Type B pancreatic cell (in vitro differentiated cells): ENCODE measurements around the gene DRGX. TPM values are rescaled to one million over a fixed set of nuclear protein-coding genes. Genes with fewer than 3 reads are reported as not detected.
A peak's percentile ranks its signal among the peaks of the same experiment; 100 is the strongest.

Experiments used
- DNase-seq: peaks from one replicate; pipeline ENCODE4 v3.0.0; 2021; ENCODE audit warnings: mixed read lengths; ENCODE audit not compliant: unreplicated experiment; ENCODE audit errors: extremely low spot score
- H3K27ac Mint-ChIP-seq: 2 replicates; pipeline ENCODE4 v1.8.0; 2021; ENCODE audit warnings: mild to moderate bottlenecking, mixed read lengths
- H3K27me3 Mint-ChIP-seq: 2 replicates; pipeline ENCODE4 v1.8.0; 2021; ENCODE audit warnings: mixed read lengths
- H3K36me3 Mint-ChIP-seq: 2 replicates; pipeline ENCODE4 v1.8.0; 2021; ENCODE audit warnings: mixed read lengths
- H3K4me1 Mint-ChIP-seq: one replicate; pipeline ENCODE4 v1.8.0; 2021; ENCODE audit warnings: mixed read lengths; ENCODE audit not compliant: unreplicated experiment
- H3K4me3 Mint-ChIP-seq: 2 replicates; pipeline ENCODE4 v1.8.0; 2021; ENCODE audit warnings: mild to moderate bottlenecking, mixed read lengths
- H3K9me3 Mint-ChIP-seq: 2 replicates; pipeline ENCODE4 v1.8.0; 2021; ENCODE audit warnings: mixed read lengths
- CTCF ChIP-seq: fragments of 200-600 bp; sonication (generic); conservative IDR thresholded peaks from 2 replicates; pipeline ENCODE4 v1.5.0; 2021; ENCODE audit warnings: antibody characterized with exemption, mild to moderate bottlenecking
- total RNA-seq: library from RNA; stranded (reverse); gene quantifications from 2 replicates; pipeline ENCODE4 v1.2.1, GENCODE V29; 2021; ENCODE audit warnings: low replicate concordance

The DRGX gene
- total RNA-seq, 1 donor from 2014 or later, result 0.22 TPM

- peaks cover 57% of the 10 kb centered on the region for H3K27me3 Mint-ChIP-seq
- TF ChIP-seq CTCF, result no peak
- no peaks in the 10 kb centered on the region for H3K36me3 Mint-ChIP-seq
- no peak overlapping the region for H3K4me3 Mint-ChIP-seq
- DNase-seq, result no peak
- no peak overlapping the region for H3K27ac Mint-ChIP-seq
- no peaks in the 10 kb centered on the region for H3K9me3 Mint-ChIP-seq
- no peaks in the 10 kb centered on the region for H3K4me1 Mint-ChIP-seq
Observed at GRCh38 chr10:49385939-49386922, 9.7 kb downstream of the DRGX start.

- Mint-ChIP-seq H3K9me3 (no peaks in the 10 kb centered on the region), H3K4me1 (no peaks in the 10 kb centered on the region), H3K27me3 (peaks cover 48% of the 10 kb centered on the region), H3K27ac (no peak overlapping the region), H3K4me3 (no peak overlapping the region), H3K36me3 (no peaks in the 10 kb centered on the region)
- TF ChIP-seq CTCF, result no peak
- no peak for DNase-seq
Observed at GRCh38 chr10:49384268-49384953, 11.5 kb downstream of the DRGX start.

GRCh38 chr10:49383853-49384252, 12.0 kb downstream of the DRGX start:
- H3K27me3 Mint-ChIP-seq, result peaks cover 42% of the 10 kb centered on the region

GRCh38 chr10:49382826-49383225, 13.1 kb downstream of the DRGX start:
- Mint-ChIP-seq H3K27ac (no peak overlapping the region), H3K4me1 (no peaks in the 10 kb centered on the region), H3K36me3 (no peaks in the 10 kb centered on the region), H3K9me3 (no peaks in the 10 kb centered on the region), H3K27me3 (peaks cover 35% of the 10 kb centered on the region), H3K4me3 (no peak overlapping the region)
- no peak for TF ChIP-seq CTCF
- DNase-seq, result peak; percentile 36

More at GRCh38 chr10:49383853-49384252, 12.0 kb downstream of the DRGX start:
- no peak overlapping the region for H3K4me3 Mint-ChIP-seq
- H3K27ac Mint-ChIP-seq, result no peak overlapping the region
- no peaks in the 10 kb centered on the region for H3K9me3 Mint-ChIP-seq
- no peak for TF ChIP-seq CTCF
- H3K36me3 Mint-ChIP-seq, result no peaks in the 10 kb centered on the region
- DNase-seq, result no peak
- H3K4me1 Mint-ChIP-seq, result no peaks in the 10 kb centered on the region

GRCh38 chr10:49382226-49382625, 13.7 kb downstream of the DRGX start:
- H3K4me1 Mint-ChIP-seq, result no peaks in the 10 kb centered on the region
- no peak for DNase-seq
- TF ChIP-seq CTCF, result no peak
- H3K4me3 Mint-ChIP-seq, result no peak overlapping the region
- no peaks in the 10 kb centered on the region for H3K36me3 Mint-ChIP-seq
- no peak overlapping the region for H3K27ac Mint-ChIP-seq
- H3K27me3 Mint-ChIP-seq, result peaks cover 33% of the 10 kb centered on the region
- H3K9me3 Mint-ChIP-seq, result no peaks in the 10 kb centered on the region
